Fibroblast of the aortic adventitia (primary cell): Measurements from ENCODE around the gene FOXO4. TPM values are rescaled to one million over a fixed set of nuclear protein-coding genes. Genes with fewer than 3 reads are reported as not detected.
A peak's percentile ranks its signal among the peaks of the same experiment; 100 is the strongest.
"Not testable (repeated sequence)": the region's sequence is repeated elsewhere in the genome, so short reads cannot be mapped to it uniquely, and the experiment has no call there.

Experiments
- DNase-seq: peaks from one replicate; pipeline ENCODE4 v3.0.0-alpha.2; 2010; ENCODE audit warnings: low read depth
- H3K4me3 ChIP-seq: 2 replicates; pipeline ENCODE4 v1.5.1; 2011; ENCODE audit warnings: low read depth, mild to moderate bottlenecking, control low read depth, low read length, moderate library complexity
- CTCF ChIP-seq: IDR thresholded peaks from 2 replicates; pipeline ENCODE4 v1.5.1; 2011; ENCODE audit warnings: mild to moderate bottlenecking, low read length, control low read depth, inconsistent platforms; ENCODE audit not compliant: insufficient read depth
- total RNA-seq: library from RNA; depleted of rRNA; stranded (reverse); fragments of >200 nt; gene quantifications from 2 replicates; pipeline ENCODE4 v1.2.3, GENCODE V29; 2012; ENCODE audit warnings: low replicate concordance

FOXO4 gene
- 4.2 and 75.8 TPM in 2 replicates for total RNA-seq

- peak; percentile 81 for DNase-seq
- no peak for TF ChIP-seq CTCF
- H3K4me3 ChIP-seq, result peak within 1 kb of the TSS; percentile 61
These were observed at the start of gene FOXO4 for GRCh38 chrX:71095555-71095980. Gene FOXO4 (plus strand): TSS chrX:71095851. CDS start chrX:71096529, 678 bp downstream.

GRCh38 chrX:71047891-71048290 is 47.8 kb upstream of the FOXO4 start:
- H3K4me3 ChIP-seq, DNase-seq: not testable (repeated sequence)

GRCh38 chrX:71052721-71053120 is 42.9 kb upstream of the FOXO4 start:
- TF ChIP-seq CTCF, result no peak

GRCh38 chrX:71053217-71053621 is 42.4 kb upstream of the FOXO4 start:
- H3K4me3 ChIP-seq, result no peak overlapping the region
- DNase-seq, result no peak
- TF ChIP-seq CTCF, result no peak

More at GRCh38 chrX:71052721-71053120, 42.9 kb upstream of the FOXO4 start:
- DNase-seq, result no peak
- no peak overlapping the region for H3K4me3 ChIP-seq

GRCh38 chrX:71056867-71057266 is 38.8 kb upstream of the FOXO4 start:
- peak; percentile 74 for DNase-seq
- H3K4me3 ChIP-seq, result no peak overlapping the region
- no peak for TF ChIP-seq CTCF

- no peak overlapping the region for H3K4me3 ChIP-seq
- no peak for TF ChIP-seq CTCF
- DNase-seq, result no peak
These were observed 37.7 kb upstream of the FOXO4 start for GRCh38 chrX:71057848-71058530.

- no peak overlapping the region for H3K4me3 ChIP-seq
- no peak for DNase-seq
- TF ChIP-seq CTCF, result no peak
These were observed 35.5 kb upstream of the FOXO4 start for GRCh38 chrX:71060127-71060526.
